HG03558 (cell line): Measurements from ENCODE around the gene MRPL20.
"Not testable (repeated sequence)": the region's sequence is repeated elsewhere in the genome, so short reads cannot be mapped to it uniquely, and the experiment has no call there.

Experiments used
- ATAC-seq: cut with Tn5 transposase; IDR thresholded peaks from one replicate; pipeline ENCODE4 v1.9.1; 2021; ENCODE audit warnings: moderate number of reproducible peaks; ENCODE audit not compliant: unreplicated experiment; ENCODE audit errors: extremely low read depth

The MRPL20 gene

GRCh38 chr1:1390675-1391074, 16.4 kb downstream of the MRPL20 start:
- no peak for ATAC-seq

- ATAC-seq = no peak
Measured at GRCh38 chr1:1388078-1388472, 19.0 kb downstream of the MRPL20 start.

GRCh38 chr1:1387098-1388077, 19.7 kb downstream of the MRPL20 start:
- ATAC-seq = no peak

- no peak for ATAC-seq
Measured at GRCh38 chr1:1385931-1386330, 21.2 kb downstream of the MRPL20 start.

GRCh38 chr1:1385339-1385738, 21.8 kb downstream of the MRPL20 start:
- not testable (repeated sequence) for ATAC-seq

- ATAC-seq = no peak
Measured at GRCh38 chr1:1381294-1381693, 25.8 kb downstream of the MRPL20 start.

- no peak for ATAC-seq
Measured at GRCh38 chr1:1380860-1381259, 26.2 kb downstream of the MRPL20 start.

- ATAC-seq = no peak
Measured at GRCh38 chr1:1377540-1378205, 29.4 kb downstream of the MRPL20 start.

GRCh38 chr1:1376551-1377226, 30.4 kb downstream of the MRPL20 start:
- ATAC-seq = no peak

GRCh38 chr1:1374929-1375662, 32.0 kb downstream of the MRPL20 start, which contains the start of gene AURKAIP1:
Gene AURKAIP1, minus strand, starts transcription at chr1:1375207. Its CDS starts 451 bp downstream, at chr1:1374756.
- peak; percentile 82 for ATAC-seq

GRCh38 chr1:1374589-1374928, 32.5 kb downstream of the MRPL20 start:
- ATAC-seq = no peak

GRCh38 chr1:1373815-1374588, 33.1 kb downstream of the MRPL20 start:
- no peak for ATAC-seq

- ATAC-seq = no peak
Measured at GRCh38 chr1:1373051-1373814, 33.9 kb downstream of the MRPL20 start.

- ATAC-seq = no peak
Measured at GRCh38 chr1:1371746-1372711, 35.1 kb downstream of the MRPL20 start.

GRCh38 chr1:1371364-1371745, 35.7 kb downstream of the MRPL20 start:
- ATAC-seq = no peak

- ATAC-seq = no peak
Measured at GRCh38 chr1:1370771-1371300, 36.3 kb downstream of the MRPL20 start.

GRCh38 chr1:1370094-1370493, 37.0 kb downstream of the MRPL20 start:
- not testable (repeated sequence) for ATAC-seq
